Measurements from ENCODE around the gene PDILT.

PDILT gene

GRCh38 chr16:20333120-20333519 is 71.4 kb downstream of the PDILT start:
- H4K20me1 ChIP-seq (ENCODE audit: low read depth, low read length): no peaks in the 10 kb centered on the region
- H3K9me2 ChIP-seq (replicated peaks; ENCODE audit: insufficient read depth, low read length): no peaks in the 10 kb centered on the region
- H3K4me2 ChIP-seq (ENCODE audit: low read depth, low read length, poor library complexity, severe bottlenecking): no peak overlapping the region
- TF ChIP-seq, protein P1, sequence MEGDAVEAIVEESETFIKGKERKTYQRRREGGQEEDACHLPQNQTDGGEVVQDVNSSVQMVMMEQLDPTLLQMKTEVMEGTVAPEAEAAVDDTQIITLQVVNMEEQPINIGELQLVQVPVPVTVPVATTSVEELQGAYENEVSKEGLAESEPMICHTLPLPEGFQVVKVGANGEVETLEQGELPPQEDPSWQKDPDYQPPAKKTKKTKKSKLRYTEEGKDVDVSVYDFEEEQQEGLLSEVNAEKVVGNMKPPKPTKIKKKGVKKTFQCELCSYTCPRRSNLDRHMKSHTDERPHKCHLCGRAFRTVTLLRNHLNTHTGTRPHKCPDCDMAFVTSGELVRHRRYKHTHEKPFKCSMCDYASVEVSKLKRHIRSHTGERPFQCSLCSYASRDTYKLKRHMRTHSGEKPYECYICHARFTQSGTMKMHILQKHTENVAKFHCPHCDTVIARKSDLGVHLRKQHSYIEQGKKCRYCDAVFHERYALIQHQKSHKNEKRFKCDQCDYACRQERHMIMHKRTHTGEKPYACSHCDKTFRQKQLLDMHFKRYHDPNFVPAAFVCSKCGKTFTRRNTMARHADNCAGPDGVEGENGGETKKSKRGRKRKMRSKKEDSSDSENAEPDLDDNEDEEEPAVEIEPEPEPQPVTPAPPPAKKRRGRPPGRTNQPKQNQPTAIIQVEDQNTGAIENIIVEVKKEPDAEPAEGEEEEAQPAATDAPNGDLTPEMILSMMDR (IDR thresholded peaks at IDR 0.05; ENCODE audit: insufficient read depth, low read length, poor library complexity, severe bottlenecking): no peak
- no peak overlapping the region for H3K9ac ChIP-seq (ENCODE audit: low read length)
- no peak overlapping the region for H2AFZ ChIP-seq (ENCODE audit: low read depth, low read length, severe bottlenecking)
- no peaks in the 10 kb centered on the region for H3K27me3 ChIP-seq (ENCODE audit: low read length)
- no peak overlapping the region for H3K27ac ChIP-seq (ENCODE audit: low read depth, low read length)
- H3K4me3 ChIP-seq (ENCODE audit: insufficient read depth, low read length, poor library complexity, severe bottlenecking): no peak overlapping the region
- H3K9me3 ChIP-seq (ENCODE audit: insufficient read depth, low read length): no peaks in the 10 kb centered on the region
- no peaks in the 10 kb centered on the region for H3K79me2 ChIP-seq (ENCODE audit: insufficient read depth, low read length)
- no peaks in the 10 kb centered on the region for H3F3A ChIP-seq (ENCODE audit: insufficient read depth)
- H3K36me3 ChIP-seq (ENCODE audit: low read length): no peaks in the 10 kb centered on the region

GRCh38 chr16:20332411-20332810 is 72.1 kb downstream of the PDILT start:
- no peaks in the 10 kb centered on the region for H3K27me3 ChIP-seq (ENCODE audit: low read length)
- H3K79me2 ChIP-seq (ENCODE audit: insufficient read depth, low read length): no peaks in the 10 kb centered on the region
- H2AFZ ChIP-seq (ENCODE audit: low read depth, low read length, severe bottlenecking): no peak overlapping the region
- H3K9ac ChIP-seq (ENCODE audit: low read length): no peak overlapping the region
- no peak overlapping the region for H3K4me2 ChIP-seq (ENCODE audit: low read depth, low read length, poor library complexity, severe bottlenecking)
- H3K27ac ChIP-seq (ENCODE audit: low read depth, low read length): no peak overlapping the region
- no peaks in the 10 kb centered on the region for H3K36me3 ChIP-seq (ENCODE audit: low read length)
- TF ChIP-seq EZH2phosphoT487 (conservative IDR thresholded peaks at IDR 0.05; ENCODE audit: low read length): no peak
- TF ChIP-seq, protein P1 (IDR thresholded peaks at IDR 0.05; ENCODE audit: insufficient read depth, low read length, poor library complexity, severe bottlenecking): no peak
- no peaks in the 10 kb centered on the region for H3F3A ChIP-seq (ENCODE audit: insufficient read depth)
- H3K4me3 ChIP-seq (ENCODE audit: insufficient read depth, low read length, poor library complexity, severe bottlenecking): no peak overlapping the region
- H4K20me1 ChIP-seq (ENCODE audit: low read depth, low read length): no peaks in the 10 kb centered on the region
- H3K9me2 ChIP-seq (replicated peaks; ENCODE audit: insufficient read depth, low read length): no peaks in the 10 kb centered on the region
- no peaks in the 10 kb centered on the region for H3K9me3 ChIP-seq (ENCODE audit: insufficient read depth, low read length)

- Histone ChIP-seq H4K20me1 (ENCODE audit: low read depth, low read length) (no peaks in the 10 kb centered on the region), H3K79me2 (ENCODE audit: insufficient read depth, low read length) (no peaks in the 10 kb centered on the region), H3K9me3 (ENCODE audit: insufficient read depth, low read length) (no peaks in the 10 kb centered on the region), H3K27ac (ENCODE audit: low read depth, low read length) (no peak overlapping the region), H3K36me3 (ENCODE audit: low read length) (no peaks in the 10 kb centered on the region), H2AFZ (ENCODE audit: low read depth, low read length, severe bottlenecking) (no peak overlapping the region), H3K4me3 (ENCODE audit: insufficient read depth, low read length, poor library complexity, severe bottlenecking) (no peak overlapping the region), H3K4me2 (ENCODE audit: low read depth, low read length, poor library complexity, severe bottlenecking) (no peak overlapping the region), H3K9me2 (replicated peaks; ENCODE audit: insufficient read depth, low read length) (no peaks in the 10 kb centered on the region), H3K9ac (ENCODE audit: low read length) (no peak overlapping the region), H3F3A (ENCODE audit: insufficient read depth) (no peaks in the 10 kb centered on the region), H3K27me3 (ENCODE audit: low read length) (no peaks in the 10 kb centered on the region)
- TF ChIP-seq, protein P1 (IDR thresholded peaks at IDR 0.05; ENCODE audit: insufficient read depth, low read length, poor library complexity, severe bottlenecking): no peak
- no peak for TF ChIP-seq EZH2phosphoT487 (conservative IDR thresholded peaks at IDR 0.05; ENCODE audit: low read length)
These were observed 72.9 kb downstream of the PDILT start for GRCh38 chr16:20331635-20332034.

Measured in SU-DHL-6 (cell line).